SK-N-SH (cell line): ENCODE measurements around the gene PPP3CB. TPM values are rescaled to one million over a fixed set of nuclear protein-coding genes. Genes with fewer than 3 reads are reported as not detected.

Source experiments
- CTCF ChIA-PET: fragments of 300-600, 350-600 bp; formaldehyde crosslinking; extraction: SDS; loops from one replicate; lab custom pipeline; 2021; lab: Yijun Ruan, JAX
- POLR2A ChIA-PET: fragments of 350-600 bp; sonication (Branson Sonifier 250); formaldehyde crosslinking; extraction: SDS; loops from one replicate; lab custom pipeline; 2020; ENCODE audit warnings: antibody characterized with exemption, inconsistent platforms; lab: Yijun Ruan, JAX
- DNase-seq: peaks from one replicate; pipeline ENCODE4 v3.0.0; 2012
- H2AFZ ChIP-seq: fragments of 200-600 bp; sonication (generic); 2 replicates; pipeline ENCODE4 v1.8.1; 2016; ENCODE audit warnings: antibody characterized with exemption, mild to moderate bottlenecking, low read depth
- H3F3A ChIP-seq: fragments of 200-600 bp; sonication (generic); replicated peaks from 2 replicates; pipeline ENCODE3; 2016; ENCODE audit warnings: antibody characterized with exemption, mild to moderate bottlenecking; ENCODE audit not compliant: insufficient read depth
- H3K27ac ChIP-seq, 2 experiments: fragments of 200-500 bp in 1 of 2; fragments of 200-600 bp in 1 of 2; sonication (Bioruptor generic) in 1 of 2; sonication (generic), shearing (Covaris generic) in 1 of 2; 2 replicates each; pipeline versions ENCODE4 v1.5.1 to v1.6.1; 2014 to 2016; ENCODE audit warnings: low read depth in 2 of 2, inconsistent platforms in 1 of 2, low read length in 1 of 2, mild to moderate bottlenecking in 1 of 2, mixed read lengths in 1 of 2
- H3K27me3 ChIP-seq: fragments of 200-600 bp; sonication (generic), shearing (Covaris generic); 2 replicates; pipeline ENCODE4 v1.6.1; 2016; ENCODE audit warnings: mixed run types; ENCODE audit not compliant: insufficient read depth
- H3K36me3 ChIP-seq, 2 experiments: fragments of 200-500 bp in 1 of 2; fragments of 200-600 bp in 1 of 2; sonication (Bioruptor generic) in 1 of 2; sonication (generic) in 1 of 2; replicated peaks in 1 of 2; 2 replicates each; pipeline versions ENCODE3 to v1.5.1; 2014 to 2016; ENCODE audit warnings: low read length in 1 of 2, mild to moderate bottlenecking in 1 of 2; ENCODE audit not compliant: insufficient read depth in 2 of 2, control insufficient read depth in 1 of 2
- H3K4me1 ChIP-seq, 2 experiments: fragments of 200-500 bp in 1 of 2; fragments of 200-600 bp in 1 of 2; sonication (Bioruptor generic) in 1 of 2; sonication (generic), shearing (Covaris generic) in 1 of 2; 2 replicates each; pipeline versions ENCODE4 v1.5.1 to v1.6.1; 2014 to 2016; ENCODE audit warnings: low read depth in 1 of 2, low read length in 1 of 2, mixed run types in 1 of 2; ENCODE audit not compliant: insufficient read depth in 2 of 2, control insufficient read depth in 1 of 2
- H3K4me2 ChIP-seq: fragments of 200-600 bp; sonication (generic), shearing (Covaris generic); 2 replicates; pipeline ENCODE4 v1.6.1; 2017; ENCODE audit warnings: mixed run types
- H3K4me3 ChIP-seq, 2 experiments: fragments of 200-500 bp in 1 of 2; fragments of 200-600 bp in 1 of 2; sonication (Bioruptor generic) in 1 of 2; sonication (generic), shearing (Covaris generic) in 1 of 2; 2 replicates each; pipeline versions ENCODE4 v1.5.1 to v1.8.1; 2014 to 2016; ENCODE audit warnings: low read depth in 2 of 2, inconsistent platforms in 1 of 2, low read length in 1 of 2, mild to moderate bottlenecking in 1 of 2, mixed read lengths in 1 of 2, moderate library complexity in 1 of 2
- H3K79me2 ChIP-seq: fragments of 200-600 bp; sonication (generic); 2 replicates; pipeline ENCODE4 v1.8.1; 2017; ENCODE audit warnings: mild to moderate bottlenecking; ENCODE audit not compliant: insufficient read depth
- H3K9ac ChIP-seq: fragments of 200-600 bp; sonication (generic); 2 replicates; pipeline ENCODE4 v1.6.1; 2017; ENCODE audit warnings: mixed run types
- H3K9me2 ChIP-seq: fragments of 200-600 bp; sonication (generic); 2 replicates; pipeline ENCODE4 v1.6.1; 2017; ENCODE audit warnings: mixed run types
- H3K9me3 ChIP-seq: fragments of 200-600 bp; sonication (generic); 2 replicates; pipeline ENCODE4 v1.6.1; 2017; ENCODE audit warnings: mixed run types, mild to moderate bottlenecking, moderate library complexity
- H4K20me1 ChIP-seq: fragments of 200-600 bp; sonication (generic); 2 replicates; pipeline ENCODE4 v1.6.1; 2017; ENCODE audit warnings: mild to moderate bottlenecking, mixed run types; ENCODE audit not compliant: insufficient read depth
- CHD2 ChIP-seq: fragments of 150-350 bp; IDR thresholded peaks from 2 replicates; pipeline ENCODE4 v1.6.1; 2018; ENCODE audit warnings: low read length; ENCODE audit not compliant: partially characterized antibody
- CTCF ChIP-seq: fragments of 200-600 bp; sonication (generic); IDR thresholded peaks from 2 replicates; pipeline ENCODE4 v1.6.1; 2017; ENCODE audit warnings: antibody characterized with exemption, mild to moderate bottlenecking, moderate library complexity
- ELF1 ChIP-seq: IDR thresholded peaks from 2 replicates; pipeline ENCODE4 v1.4.0; 2012
- EP300 ChIP-seq, 2 experiments: IDR thresholded peaks; 2 replicates each; pipeline versions ENCODE4 v1.4.0 to v1.6.1; 2012; ENCODE audit warnings: borderline replicate concordance in 1 of 2, low read depth in 1 of 2, low read length in 1 of 2
- FOSL2 ChIP-seq: IDR thresholded peaks from 2 replicates; pipeline ENCODE4 v1.4.0; 2012; ENCODE audit warnings: low read depth, mild to moderate bottlenecking, moderate library complexity, borderline replicate concordance
- FOXM1 ChIP-seq: IDR thresholded peaks from 2 replicates; pipeline ENCODE4 v1.4.0; 2012; ENCODE audit warnings: low read depth, mild to moderate bottlenecking
- GATA2 ChIP-seq: sonication (generic); formaldehyde crosslinking; IDR thresholded peaks from 2 replicates; pipeline ENCODE4 v1.5.0; 2020; ENCODE audit warnings: mild to moderate bottlenecking, missing genetic modification reagents
- JUND ChIP-seq: IDR thresholded peaks from 2 replicates; pipeline ENCODE4 v1.4.0; 2012
- MAX ChIP-seq: IDR thresholded peaks from 2 replicates; pipeline ENCODE4 v1.4.0; 2012; ENCODE audit warnings: low read depth
- MEF2A ChIP-seq: IDR thresholded peaks from 2 replicates; pipeline ENCODE4 v1.4.0; 2012; ENCODE audit warnings: low read depth, borderline replicate concordance
- NFIC ChIP-seq: IDR thresholded peaks from 2 replicates; pipeline ENCODE4 v1.4.0; 2012; ENCODE audit warnings: borderline replicate concordance
- PBX3 ChIP-seq: IDR thresholded peaks from 2 replicates; pipeline ENCODE4; 2012
- POLR2AphosphoS5 ChIP-seq: IDR thresholded peaks from 2 replicates; pipeline ENCODE4 v1.6.1; 2012; ENCODE audit warnings: low read depth, low read length
- RCOR1 ChIP-seq: fragments of 150-350 bp; IDR thresholded peaks from 2 replicates; pipeline ENCODE4 v1.6.1; 2017; ENCODE audit warnings: antibody characterized with exemption, low read length
- RFX5 ChIP-seq: IDR thresholded peaks from 2 replicates; pipeline ENCODE4 v1.6.1; 2012; ENCODE audit warnings: mild to moderate bottlenecking, improper control_type of control experiment, low read length
- RXRA ChIP-seq: IDR thresholded peaks from 2 replicates; pipeline ENCODE4 v1.4.0; 2012; ENCODE audit warnings: low read depth, mild to moderate bottlenecking, borderline replicate concordance
- TAF1 ChIP-seq: IDR thresholded peaks from 2 replicates; pipeline ENCODE4 v1.6.1; 2012; ENCODE audit warnings: low read depth, mild to moderate bottlenecking, low read length, moderate library complexity, borderline replicate concordance
- USF2 ChIP-seq: fragments of 150-350 bp; IDR thresholded peaks from 2 replicates; pipeline ENCODE4 v1.6.1; 2017; ENCODE audit warnings: antibody characterized with exemption, low read length, low read depth, borderline replicate concordance
- WGBS: methylation state at CpG from one replicate; pipeline ENCODE4 v1.1.6; 2017; ENCODE audit warnings: low lambda C conversion rate; 5-methylcytosine and 5-hydroxymethylcytosine counted together
- polyA plus RNA-seq, 3 experiments: library from polyadenylated mRNA; depleted of rRNA; stranded (reverse); fragments of >200 nt; gene quantifications; 2 replicates each; pipeline ENCODE4 v1.2.3, GENCODE V29; 2012

The PPP3CB gene
- polyA plus RNA-seq, 1 of the 3 experiments (the other 2 are of a cell fraction), result 14.5 TPM

- Histone ChIP-seq H3K4me2 (no peak overlapping the region), H3K9me3 (no peaks in the 10 kb centered on the region), H4K20me1 (no peaks in the 10 kb centered on the region), H2AFZ (no peak overlapping the region), H3K9ac (no peak overlapping the region), H3K9me2 (no peaks in the 10 kb centered on the region), H3K4me3 (no peak overlapping the region), H3K79me2 (no peaks in the 10 kb centered on the region), H3K36me3 (peaks cover 50 to 72% of the 10 kb centered on the region in 2 experiments), H3K27ac (no peak overlapping the region), H3F3A (no peaks in the 10 kb centered on the region), H3K4me1 (peaks cover 0 to 5% of the 10 kb centered on the region in 2 experiments; a peak in 2 of 4 replicates), H3K27me3 (no peaks in the 10 kb centered on the region)
- TF ChIP-seq CHD2, result no peak
- TF ChIP-seq TAF1, result no peak
- TF ChIP-seq RXRA, result no peak
- no peak for TF ChIP-seq MAX
- TF ChIP-seq ELF1, result no peak
- WGBS, result 97% methylated on average over 2 of the region's 2 CpGs
- no peak for DNase-seq
- POLR2A ChIA-PET, result no interaction called here
- CTCF ChIA-PET, result interaction anchor here (1.0 to 1.4 kb wide), 4 partner anchors 11 to 47 kb away, joined by 3 to 4 read pairs (median 3); no protein-coding TSS in a partner anchor
Measured at GRCh38 chr10:73467206-73467605, 28.6 kb downstream of the PPP3CB start.

- DNase-seq, result peak; percentile 58
- TF ChIP-seq GATA2 (CRISPR knock-in tag) (peak; percentile 95), EP300 (IDR thresholded peaks at IDR 0.05; ENCODE audit: borderline replicate concordance in 1 of 2, low read depth in 1 of 2, low read length in 1 of 2) (peak in 1 of 2 experiments; percentile 70; a peak in 2 of 4 replicates), JUND (no peak), RCOR1 (peak; percentile 92)
- Histone ChIP-seq H3F3A (no peaks in the 10 kb centered on the region), H3K9me2 (no peaks in the 10 kb centered on the region), H4K20me1 (no peaks in the 10 kb centered on the region), H2AFZ (no peak overlapping the region), H3K9ac (no peak overlapping the region), H3K27ac (no peak overlapping the region), H3K27me3 (no peaks in the 10 kb centered on the region), H3K79me2 (no peaks in the 10 kb centered on the region), H3K36me3 (peaks cover 47 to 61% of the 10 kb centered on the region in 2 experiments), H3K4me2 (no peak overlapping the region), H3K4me3 (no peak overlapping the region), H3K4me1 (peaks cover 0 to 5% of the 10 kb centered on the region in 2 experiments; a peak in 2 of 4 replicates), H3K9me3 (no peaks in the 10 kb centered on the region)
- POLR2A ChIA-PET, result no interaction called here
- WGBS, result 66% methylated on average over 2 of the region's 2 CpGs
- CTCF ChIA-PET, result interaction anchor here (1.0 to 1.1 kb wide), 3 partner anchors 27 to 48 kb away, joined by 3 read pairs; no protein-coding TSS in a partner anchor
Measured at GRCh38 chr10:73465978-73466726, 29.7 kb downstream of the PPP3CB start.

- no peak overlapping the region for H2AFZ ChIP-seq
- ChIA-PET CTCF (no interaction called here), POLR2A (no interaction called here)
- DNase-seq, result no peak
- H3K4me1 ChIP-seq, result peaks cover 0 to 5% of the 10 kb centered on the region in 2 experiments; a peak in 2 of 4 replicates
- no peaks in the 10 kb centered on the region for H3K79me2 ChIP-seq
- no peaks in the 10 kb centered on the region for H4K20me1 ChIP-seq
- H3F3A ChIP-seq, result no peaks in the 10 kb centered on the region
- H3K4me3 ChIP-seq, result no peak overlapping the region
- peaks cover 8 to 40% of the 10 kb centered on the region in 2 experiments for H3K36me3 ChIP-seq
- no peak overlapping the region for H3K9ac ChIP-seq
- H3K9me2 ChIP-seq, result no peaks in the 10 kb centered on the region
- H3K27ac ChIP-seq, result no peak overlapping the region
- H3K9me3 ChIP-seq, result no peaks in the 10 kb centered on the region
- H3K4me2 ChIP-seq, result no peak overlapping the region
- no peaks in the 10 kb centered on the region for H3K27me3 ChIP-seq
- WGBS, result 95% methylated on average over 4 of the region's 4 CpGs
- TF ChIP-seq USF2, result no peak
- TF ChIP-seq PBX3, result no peak
- TF ChIP-seq GATA2 (CRISPR knock-in tag), result no peak
- TF ChIP-seq RFX5, result no peak
- no peak for TF ChIP-seq FOSL2
- no peak for TF ChIP-seq RCOR1
- no peak for TF ChIP-seq POLR2AphosphoS5
- no peak for TF ChIP-seq JUND
- no peak for TF ChIP-seq NFIC
- no peak for TF ChIP-seq CTCF
- no peak for TF ChIP-seq MEF2A
- TF ChIP-seq FOXM1, result no peak
Measured at GRCh38 chr10:73460897-73461296, 34.9 kb downstream of the PPP3CB start.
